GM12878 (cell line): ENCODE data around the gene DUSP8. TPM values are rescaled to one million over a fixed set of nuclear protein-coding genes. Genes with fewer than 3 reads are reported as not detected.
A peak's percentile ranks its signal among the peaks of the same experiment; 100 is the strongest.

Experiments used
- ASH2L ChIP-seq: fragments of 300-600, 200-600 bp; sonication (generic); IDR thresholded peaks from 2 replicates; pipeline ENCODE4 v1.6.1; 2017; ENCODE audit warnings: low read depth, mild to moderate bottlenecking, borderline replicate concordance
- BCL3 ChIP-seq: IDR thresholded peaks from 2 replicates; pipeline ENCODE4 v1.6.1; 2011; ENCODE audit warnings: borderline replicate concordance, low read depth, mild to moderate bottlenecking, moderate library complexity, low read length; ENCODE audit not compliant: insufficient read depth, poor library complexity, severe bottlenecking
- BHLHE40 ChIP-seq, 2 experiments: fragments of 450-650 bp in 1 of 2; IDR thresholded peaks; 2 replicates each; pipeline ENCODE4 v1.6.1; 2011 to 2017; ENCODE audit warnings: low read depth in 2 of 2, borderline replicate concordance in 1 of 2, improper control_type of control experiment in 1 of 2, low read length in 1 of 2, mild to moderate bottlenecking in 1 of 2
- BRCA1 ChIP-seq: IDR thresholded peaks from 2 replicates; pipeline ENCODE4 v1.6.1; 2011; ENCODE audit warnings: low read depth, low read length, improper control_type of control experiment
- EED ChIP-seq: sonication (generic); IDR thresholded peaks from 2 replicates; pipeline ENCODE4 v1.6.1; 2016; ENCODE audit warnings: antibody characterized with exemption, low read depth
- EP300 ChIP-seq, 2 experiments: fragments of 150-350 bp in 1 of 2; IDR thresholded peaks; 2 replicates each; pipeline ENCODE4 v1.6.1; 2011 to 2012; ENCODE audit warnings: low read depth in 2 of 2, low read length in 2 of 2, borderline replicate concordance in 1 of 2, improper control_type of control experiment in 1 of 2, inconsistent platforms in 1 of 2; ENCODE audit not compliant: control insufficient read depth in 1 of 2
- GATAD2B ChIP-seq: fragments of 450-650 bp; conservative IDR thresholded peaks from 2 replicates; pipeline ENCODE4 v1.6.1; 2017; ENCODE audit warnings: low read depth, mild to moderate bottlenecking, moderate library complexity
- IRF4 ChIP-seq: IDR thresholded peaks from 2 replicates; pipeline ENCODE4 v1.6.1; 2011; ENCODE audit warnings: low read depth, low read length
- MEF2B ChIP-seq: fragments of 450-650 bp; IDR thresholded peaks from 2 replicates; pipeline ENCODE4 v1.6.1; 2018; ENCODE audit warnings: mild to moderate bottlenecking, moderate library complexity; ENCODE audit not compliant: partially characterized antibody, poor library complexity, severe bottlenecking
- NFIC ChIP-seq: IDR thresholded peaks from 2 replicates; pipeline ENCODE4 v1.6.1; 2012; ENCODE audit warnings: low read depth, mild to moderate bottlenecking, inconsistent platforms, low read length, moderate library complexity
- PAX5 ChIP-seq: IDR thresholded peaks from 2 replicates; pipeline ENCODE4 v1.6.1; 2011; ENCODE audit warnings: low read depth, low read length, borderline replicate concordance
- POLR2A ChIP-seq: IDR thresholded peaks from 2 replicates; pipeline ENCODE4 v1.6.1; 2011; ENCODE audit warnings: low read depth, mild to moderate bottlenecking, low read length
- POLR2AphosphoS2 ChIP-seq: IDR thresholded peaks from 2 replicates; pipeline ENCODE4 v1.6.1; 2011; ENCODE audit warnings: low read depth, mild to moderate bottlenecking, low read length, improper control_type of control experiment, moderate library complexity
- POLR2AphosphoS5 ChIP-seq: IDR thresholded peaks from 2 replicates; pipeline ENCODE4 v1.6.1; 2011; ENCODE audit warnings: mild to moderate bottlenecking, low read length, inconsistent platforms
- RFX5 ChIP-seq: IDR thresholded peaks from 2 replicates; pipeline ENCODE4 v1.6.1; 2011; ENCODE audit warnings: low read depth, low read length, improper control_type of control experiment
- SREBF1 ChIP-seq: IDR thresholded peaks from 2 replicates; pipeline ENCODE4 v1.6.1; 2012; ENCODE audit warnings: mild to moderate bottlenecking, low read length
- TBL1XR1 ChIP-seq: IDR thresholded peaks from 2 replicates; pipeline ENCODE4 v1.6.1; 2012; ENCODE audit warnings: low read depth, low read length, improper control_type of control experiment
- TCF12 ChIP-seq: IDR thresholded peaks from 2 replicates; pipeline ENCODE4 v1.6.1; 2011; ENCODE audit warnings: low read depth, mild to moderate bottlenecking, low read length
- ZBTB40 ChIP-seq: fragments of 450-650 bp; IDR thresholded peaks from 2 replicates; pipeline ENCODE4 v1.6.1; 2016; ENCODE audit warnings: mild to moderate bottlenecking, moderate library complexity, borderline replicate concordance
- ZNF207 ChIP-seq: fragments of 450-650 bp; IDR thresholded peaks from 2 replicates; pipeline ENCODE4 v1.6.1; 2014; ENCODE audit warnings: antibody characterized with exemption, mild to moderate bottlenecking, borderline replicate concordance
- polyA plus RNA-seq, 11 experiments: library from polyadenylated mRNA; depleted of rRNA in 4 of 11; unstranded in 6 of 11; stranded (reverse) in 5 of 11; fragments of >200 nt; fragmentation: Nextera tagmentation in 4 of 11; fragmentation: Illumina TruSeq in 1 of 11; extraction: Ambion mirVana in 4 of 11; extraction: Trizol in 1 of 11; gene quantifications; 1 replicate in 1 of 11; 2 replicates in 10 of 11; pipeline versions ENCODE4 v1.2.1 to v1.2.3, GENCODE V29; 2011 to 2016; ENCODE audit warnings: inconsistent platforms in 2 of 11, missing spikeins in 2 of 11, low read depth in 1 of 11
- total RNA-seq, 4 experiments: library from RNA; depleted of rRNA in 3 of 4; stranded (reverse); fragments of >200 nt in 3 of 4; fragmentation: Illumina TruSeq in 1 of 4; extraction: Trizol in 1 of 4; gene quantifications; 2 replicates each; pipeline versions ENCODE4 v1.2.1 to v1.2.3, GENCODE V29; 2013 to 2021
- TF ChIP-seq, protein P1 (sequence below), 3 experiments: IDR thresholded peaks in 2 of 3; conservative IDR thresholded peaks in 1 of 3; 2 replicates each; pipeline ENCODE4 v1.5.1; 2011; ENCODE audit warnings: low read depth in 3 of 3, low read length in 3 of 3, mild to moderate bottlenecking in 3 of 3, control low read depth in 2 of 3, moderate library complexity in 2 of 3, inconsistent platforms in 1 of 3, mixed read lengths in 1 of 3; ENCODE audit not compliant: control insufficient read depth in 2 of 3, insufficient read depth in 1 of 3; ENCODE audit errors: extremely low read depth in 1 of 3
- TF ChIP-seq, protein P2 (sequence below): fragments of 450-650 bp; IDR thresholded peaks from 2 replicates; pipeline ENCODE4 v1.6.1; 2014; ENCODE audit warnings: mild to moderate bottlenecking

DUSP8 gene
- total and polyA plus RNA-seq, 10 of the 15 experiments (the other 5 are each of a cell fraction or from before 2014, with no cell fraction given), result 0.04 to 1.7 (median 0.26) TPM; not detected in 6

DNA sequence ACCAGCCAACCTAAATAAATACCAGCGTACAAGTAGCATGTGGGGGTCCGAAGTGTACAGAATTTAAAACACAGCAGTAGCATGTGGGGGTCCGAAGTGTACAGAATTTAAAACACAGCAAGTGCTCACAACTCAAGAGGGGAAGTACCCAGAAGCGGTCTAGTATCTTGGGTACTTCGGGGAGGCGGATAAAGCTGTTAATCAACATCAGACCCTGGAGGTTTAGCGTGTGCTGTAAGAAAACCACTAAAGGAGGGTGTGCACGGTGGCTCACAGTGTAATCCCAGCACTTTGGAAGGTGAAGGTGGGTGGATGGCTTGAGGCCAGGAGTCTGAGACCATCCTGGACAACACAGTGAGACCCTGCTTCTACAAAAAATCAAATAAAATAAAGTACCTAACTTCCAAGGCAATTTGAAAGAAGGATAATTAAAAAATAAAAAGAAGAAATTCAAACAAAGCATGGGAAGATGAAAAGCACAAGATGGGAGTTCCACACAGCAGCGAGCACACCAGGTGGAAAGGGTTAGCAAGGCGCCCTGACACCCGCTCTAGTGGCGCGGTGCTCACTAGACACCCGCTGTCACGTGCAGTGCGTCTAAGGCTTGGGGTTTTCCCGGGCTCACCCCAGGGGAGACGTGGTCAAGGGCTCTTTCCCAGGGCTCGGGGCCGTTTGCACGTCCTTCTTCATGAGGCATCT lies 50.5 kb downstream of the DUSP8 start (continued):
- peak; percentile 75 for TF ChIP-seq PAX5
- peak in 1 of 2 experiments; percentile 64; a peak in 2 of 4 replicates for TF ChIP-seq EP300 (IDR thresholded peaks at IDR 0.05; ENCODE audit: borderline replicate concordance in 1 of 2, control insufficient read depth in 1 of 2, low read depth in 2 of 2, low read length in 2 of 2)
- TF ChIP-seq BHLHE40 (IDR thresholded peaks at IDR 0.05; ENCODE audit: borderline replicate concordance in 1 of 2, low read depth in 2 of 2, low read length in 1 of 2), result peak; percentile 99 to 100
- TF ChIP-seq RFX5, result no peak
- TF ChIP-seq POLR2AphosphoS2, result no peak
- peak; percentile 58 for TF ChIP-seq POLR2AphosphoS5
- TF ChIP-seq POLR2A, result peak; percentile 50
- peak; percentile 98 for TF ChIP-seq MEF2B
- TF ChIP-seq NFIC, result peak; percentile 7; the same call in 1 of the 2 replicates
- peak; percentile 61 for TF ChIP-seq BCL3
- no peak for TF ChIP-seq ASH2L
- no peak for TF ChIP-seq ZBTB40
- TF ChIP-seq TBL1XR1, result no peak
- no peak for TF ChIP-seq BRCA1
- 0 out of 2 replicates have a peak, but pooled peaks have one; percentile 31 for TF ChIP-seq EED
- TF ChIP-seq GATAD2B, result peak; percentile 92
- TF ChIP-seq SREBF1, result no peak
- no peak for TF ChIP-seq IRF4
- TF ChIP-seq, protein P1, sequence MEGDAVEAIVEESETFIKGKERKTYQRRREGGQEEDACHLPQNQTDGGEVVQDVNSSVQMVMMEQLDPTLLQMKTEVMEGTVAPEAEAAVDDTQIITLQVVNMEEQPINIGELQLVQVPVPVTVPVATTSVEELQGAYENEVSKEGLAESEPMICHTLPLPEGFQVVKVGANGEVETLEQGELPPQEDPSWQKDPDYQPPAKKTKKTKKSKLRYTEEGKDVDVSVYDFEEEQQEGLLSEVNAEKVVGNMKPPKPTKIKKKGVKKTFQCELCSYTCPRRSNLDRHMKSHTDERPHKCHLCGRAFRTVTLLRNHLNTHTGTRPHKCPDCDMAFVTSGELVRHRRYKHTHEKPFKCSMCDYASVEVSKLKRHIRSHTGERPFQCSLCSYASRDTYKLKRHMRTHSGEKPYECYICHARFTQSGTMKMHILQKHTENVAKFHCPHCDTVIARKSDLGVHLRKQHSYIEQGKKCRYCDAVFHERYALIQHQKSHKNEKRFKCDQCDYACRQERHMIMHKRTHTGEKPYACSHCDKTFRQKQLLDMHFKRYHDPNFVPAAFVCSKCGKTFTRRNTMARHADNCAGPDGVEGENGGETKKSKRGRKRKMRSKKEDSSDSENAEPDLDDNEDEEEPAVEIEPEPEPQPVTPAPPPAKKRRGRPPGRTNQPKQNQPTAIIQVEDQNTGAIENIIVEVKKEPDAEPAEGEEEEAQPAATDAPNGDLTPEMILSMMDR (IDR thresholded peaks at IDR 0.05 in 2 of 3, conservative IDR thresholded peaks at IDR 0.05 in 1 of 3; ENCODE audit: control insufficient read depth in 2 of 3, extremely low read depth in 1 of 3, insufficient read depth in 1 of 3, low read depth in 3 of 3, low read length in 3 of 3), result no peak
- TF ChIP-seq, protein P2, sequence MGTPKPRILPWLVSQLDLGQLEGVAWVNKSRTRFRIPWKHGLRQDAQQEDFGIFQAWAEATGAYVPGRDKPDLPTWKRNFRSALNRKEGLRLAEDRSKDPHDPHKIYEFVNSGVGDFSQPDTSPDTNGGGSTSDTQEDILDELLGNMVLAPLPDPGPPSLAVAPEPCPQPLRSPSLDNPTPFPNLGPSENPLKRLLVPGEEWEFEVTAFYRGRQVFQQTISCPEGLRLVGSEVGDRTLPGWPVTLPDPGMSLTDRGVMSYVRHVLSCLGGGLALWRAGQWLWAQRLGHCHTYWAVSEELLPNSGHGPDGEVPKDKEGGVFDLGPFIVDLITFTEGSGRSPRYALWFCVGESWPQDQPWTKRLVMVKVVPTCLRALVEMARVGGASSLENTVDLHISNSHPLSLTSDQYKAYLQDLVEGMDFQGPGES, result no peak
- peak; percentile 86 for TF ChIP-seq TCF12
- TF ChIP-seq ZNF207, result no peak
